T-helper 9 cell (primary cell): Measurements from ENCODE around the gene CASKIN1.
"Not testable (repeated sequence)": the region's sequence is repeated elsewhere in the genome, so short reads cannot be mapped to it uniquely, and the experiment has no call there.

Experiments used
- DNase-seq: peaks from one replicate; pipeline ENCODE4 v3.0.0-alpha.2; 2020

The CASKIN1 gene

DNA sequence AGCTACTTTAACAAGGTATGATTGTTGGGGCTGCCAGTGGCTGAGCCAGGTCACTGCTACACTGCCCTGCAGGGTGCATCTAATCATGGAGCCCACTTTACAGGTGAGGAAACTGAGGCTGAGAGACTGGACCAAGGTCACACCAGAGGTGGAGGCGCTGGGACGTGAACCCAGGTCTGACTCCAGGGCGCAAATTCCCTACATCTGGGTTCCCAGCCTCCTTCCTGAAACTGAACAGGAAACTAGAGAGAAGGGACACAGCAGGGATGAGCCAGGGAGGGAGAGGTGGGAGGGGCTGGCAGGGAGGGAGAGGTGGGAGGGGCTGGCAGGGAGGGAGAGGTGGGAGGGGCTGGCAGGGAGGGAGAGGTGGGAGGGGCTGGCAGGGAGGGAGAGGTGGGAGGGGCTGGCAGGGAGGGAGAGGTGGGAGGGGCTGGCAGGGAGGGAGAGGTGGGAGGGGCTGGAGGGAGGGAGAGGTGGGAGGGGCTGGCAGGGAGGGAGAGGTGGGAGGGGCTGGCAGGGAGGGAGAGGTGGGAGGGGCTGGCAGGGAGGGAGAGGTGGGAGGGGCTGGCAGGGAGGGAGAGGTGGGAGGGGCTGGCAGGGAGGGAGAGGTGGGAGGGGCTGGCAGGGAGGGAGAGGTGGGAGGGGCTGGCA lies 68.7 kb downstream of the CASKIN1 start:
- DNase-seq: not testable (repeated sequence)
